Mucosa of stomach (tissue), 1 donor: ENCODE measurements around the gene KCTD15.
"Not testable (repeated sequence)": the region's sequence is repeated elsewhere in the genome, so short reads cannot be mapped to it uniquely, and the experiment has no call there.

ENCODE experiments used
- H3K27me3 ChIP-seq: one replicate; pipeline ENCODE4 v1.7.0; 2013; ENCODE audit warnings: mild to moderate bottlenecking, low read length; ENCODE audit not compliant: control insufficient read depth, insufficient read depth
- H3K36me3 ChIP-seq: one replicate; pipeline ENCODE4 v1.7.0; 2013; ENCODE audit warnings: low read length; ENCODE audit not compliant: control insufficient read depth, insufficient read depth
- H3K4me1 ChIP-seq: one replicate; pipeline ENCODE4 v1.7.0; 2013; ENCODE audit warnings: mild to moderate bottlenecking, low read length; ENCODE audit not compliant: control insufficient read depth, insufficient read depth
- H3K4me3 ChIP-seq: one replicate; pipeline ENCODE4 v1.7.0; 2013; ENCODE audit warnings: low read length
- H3K9ac ChIP-seq: one replicate; pipeline ENCODE4 v1.7.0; 2013; ENCODE audit warnings: mild to moderate bottlenecking, low read length, moderate library complexity
- H3K9me3 ChIP-seq: one replicate; pipeline ENCODE4 v1.7.0; 2013; ENCODE audit warnings: mild to moderate bottlenecking, low read length, moderate library complexity; ENCODE audit not compliant: control insufficient read depth
- donor health status: Pancreatic carcinoma.

Gene KCTD15

GRCh38 chr19:33812388-33813330 is 16.0 kb downstream of the KCTD15 start:
- no peak overlapping the region for H3K9ac ChIP-seq
- H3K9me3 ChIP-seq, result no peaks in the 10 kb centered on the region
- no peaks in the 10 kb centered on the region for H3K27me3 ChIP-seq
- peaks cover 19% of the 10 kb centered on the region for H3K4me1 ChIP-seq
- H3K4me3 ChIP-seq, result no peak overlapping the region
- no peaks in the 10 kb centered on the region for H3K36me3 ChIP-seq

GRCh38 chr19:33813391-33814101 is 16.9 kb downstream of the KCTD15 start:
- no peaks in the 10 kb centered on the region for H3K9me3 ChIP-seq
- H3K36me3 ChIP-seq, result no peaks in the 10 kb centered on the region
- peaks cover 19% of the 10 kb centered on the region for H3K4me1 ChIP-seq
- H3K4me3 ChIP-seq, result no peak overlapping the region
- H3K9ac ChIP-seq, result no peak overlapping the region
- H3K27me3 ChIP-seq, result no peaks in the 10 kb centered on the region

DNA sequence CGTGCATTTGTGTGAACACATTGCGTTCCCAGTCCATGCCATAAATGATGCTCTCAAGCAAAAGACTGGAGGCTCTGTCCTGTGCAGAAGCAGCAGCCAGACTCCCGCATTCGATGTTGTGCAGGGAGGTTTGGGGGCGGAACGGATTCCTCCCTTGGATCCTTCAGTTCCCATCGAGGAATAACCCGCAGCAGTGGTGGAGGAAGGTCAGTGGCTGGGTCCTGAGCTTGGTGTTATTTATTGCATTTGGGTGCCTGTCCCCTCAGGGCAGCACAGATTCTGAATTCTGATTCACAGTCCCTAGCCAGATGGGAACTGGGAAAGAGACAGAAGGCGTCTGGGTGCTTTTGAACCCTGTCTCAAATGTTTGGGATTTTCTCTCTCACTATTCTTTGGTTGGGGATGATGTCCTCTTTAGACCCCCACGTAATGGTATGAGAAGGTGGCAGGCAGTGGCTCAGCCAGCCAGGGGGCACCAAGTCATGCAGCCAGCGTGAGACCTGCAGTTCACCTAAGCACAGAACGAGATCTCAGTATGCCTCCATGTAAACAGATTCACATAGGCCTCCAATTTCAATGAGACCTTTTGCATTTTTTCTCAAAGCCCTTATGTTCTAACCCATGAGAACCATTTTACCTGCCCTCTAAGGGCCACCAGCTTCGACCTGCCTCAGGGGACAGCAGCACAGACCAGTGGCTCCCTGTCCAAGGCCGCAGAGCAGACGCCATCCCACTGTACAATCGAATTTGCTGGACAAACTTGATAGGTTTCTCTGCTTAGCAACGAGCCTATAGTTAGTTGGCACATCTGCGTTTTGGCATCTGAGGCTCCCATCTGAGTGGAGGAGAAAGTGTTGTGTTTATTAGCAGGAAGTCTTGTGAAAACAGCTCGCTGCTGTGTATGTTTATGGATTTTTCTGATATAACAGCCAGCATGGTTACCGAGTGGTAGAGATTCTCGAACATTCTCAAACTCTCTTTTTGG is 17.8 kb downstream of the KCTD15 start:
- peaks cover 22% of the 10 kb centered on the region for H3K4me1 ChIP-seq
- no peaks in the 10 kb centered on the region for H3K27me3 ChIP-seq
- H3K4me3 ChIP-seq, result no peak overlapping the region
- H3K9me3 ChIP-seq, result no peaks in the 10 kb centered on the region
- H3K9ac ChIP-seq, result no peak overlapping the region
- H3K36me3 ChIP-seq, result no peaks in the 10 kb centered on the region

DNA sequence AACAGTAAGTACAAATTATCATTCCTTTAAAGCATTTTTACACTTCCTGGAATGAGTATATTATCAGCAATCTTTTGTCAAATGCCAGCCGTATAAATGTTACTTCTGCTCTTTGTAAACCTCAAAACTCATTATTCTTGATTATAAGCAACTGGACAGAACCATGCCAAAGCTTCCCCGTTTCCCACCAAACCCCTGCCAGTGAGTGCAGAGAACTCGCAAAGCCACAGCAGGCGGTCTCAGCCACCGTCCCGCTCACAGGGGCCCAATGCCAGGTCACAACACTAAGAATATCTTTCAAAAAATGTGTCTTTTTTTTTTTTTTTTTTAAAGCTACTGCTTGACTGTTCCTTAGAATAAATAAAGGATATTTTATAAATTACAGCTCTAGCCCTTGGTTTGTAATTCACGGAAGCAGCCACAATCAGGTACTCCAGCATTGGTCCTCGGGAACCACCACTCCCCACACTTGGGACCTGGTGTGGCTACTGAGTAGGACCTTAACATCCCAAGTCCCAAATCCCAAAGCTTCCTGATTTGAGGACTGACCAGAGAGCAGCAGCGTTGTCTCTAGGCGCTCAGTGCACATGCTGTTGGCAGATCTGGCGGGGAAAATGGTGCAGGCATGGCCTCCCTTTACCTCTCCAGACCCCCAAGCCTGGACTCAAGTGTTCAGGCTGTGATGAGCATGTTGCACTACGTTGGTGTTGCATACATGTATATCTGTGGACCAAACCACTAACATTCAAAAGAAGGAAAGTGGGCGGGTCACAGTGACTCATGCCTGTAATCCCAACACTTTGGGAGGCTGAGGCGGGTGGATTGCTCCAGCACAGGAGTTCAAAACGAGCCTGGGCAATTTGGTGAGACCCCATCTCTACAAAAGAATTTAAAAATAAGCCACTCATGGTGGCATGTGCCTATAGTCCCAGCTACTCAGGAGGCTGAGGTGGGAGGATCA is 19.0 kb downstream of the KCTD15 start:
- Histone ChIP-seq H3K27me3 (no peaks in the 10 kb centered on the region), H3K36me3 (no peaks in the 10 kb centered on the region), H3K4me3 (no peak overlapping the region), H3K9ac (no peak overlapping the region), H3K4me1 (peaks cover 34% of the 10 kb centered on the region), H3K9me3 (no peaks in the 10 kb centered on the region)

DNA sequence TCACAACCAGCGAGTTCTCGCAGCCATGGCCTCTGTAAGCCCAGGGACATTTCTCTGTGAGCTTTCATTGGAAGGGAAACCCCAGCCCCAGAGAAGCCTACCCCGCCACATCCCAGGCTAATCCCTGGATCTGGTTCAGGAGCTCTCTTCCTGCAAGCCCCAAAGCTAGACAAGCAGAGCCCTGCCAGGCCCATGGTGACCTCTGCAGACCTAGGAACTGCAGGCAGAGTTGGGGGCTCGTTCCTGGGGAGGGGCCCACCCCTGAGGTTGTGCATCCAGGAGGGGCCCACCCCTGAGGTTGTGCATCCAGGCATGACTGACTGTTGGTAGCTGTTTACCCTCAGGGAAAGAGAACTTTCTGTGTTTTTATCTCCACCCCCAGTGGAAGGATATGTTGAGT is 21.7 kb downstream of the KCTD15 start:
- no peaks in the 10 kb centered on the region for H3K36me3 ChIP-seq
- H3K4me3 ChIP-seq, result no peak overlapping the region
- H3K9ac ChIP-seq, result no peak overlapping the region
- peaks cover 39% of the 10 kb centered on the region for H3K4me1 ChIP-seq
- H3K27me3 ChIP-seq, result peaks cover 5% of the 10 kb centered on the region
- no peaks in the 10 kb centered on the region for H3K9me3 ChIP-seq

GRCh38 chr19:33819078-33819477 is 22.4 kb downstream of the KCTD15 start:
- H3K27me3 ChIP-seq, H3K36me3 ChIP-seq, H3K9me3 ChIP-seq, H3K4me3 ChIP-seq, H3K9ac ChIP-seq: not testable (repeated sequence)
- H3K4me1 ChIP-seq, result peaks cover 39% of the 10 kb centered on the region

DNA sequence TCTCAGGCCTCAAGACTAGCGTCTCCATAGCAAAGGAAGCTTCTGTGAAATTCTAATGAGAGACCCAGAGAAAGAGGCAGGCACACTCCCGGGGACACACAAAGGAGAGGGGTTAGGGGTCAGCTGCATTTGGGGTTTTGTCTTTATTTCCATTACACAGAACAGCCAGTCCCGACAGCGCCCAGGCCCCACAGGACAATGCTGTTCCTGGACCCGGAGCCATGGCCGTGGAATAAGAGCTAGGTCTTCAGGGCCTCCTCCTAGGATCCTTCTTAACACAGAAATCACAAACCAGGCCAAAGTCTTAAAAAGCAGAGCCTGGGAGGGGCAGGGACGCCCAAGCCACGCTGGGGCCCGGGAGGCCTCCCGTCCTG is 22.8 kb downstream of the KCTD15 start:
- Histone ChIP-seq H3K27me3 (peaks cover 5% of the 10 kb centered on the region), H3K36me3 (no peaks in the 10 kb centered on the region), H3K4me3 (peak overlapping the region; percentile 12), H3K9ac (peak overlapping the region; percentile 47), H3K4me1 (peaks cover 39% of the 10 kb centered on the region), H3K9me3 (no peaks in the 10 kb centered on the region)

DNA sequence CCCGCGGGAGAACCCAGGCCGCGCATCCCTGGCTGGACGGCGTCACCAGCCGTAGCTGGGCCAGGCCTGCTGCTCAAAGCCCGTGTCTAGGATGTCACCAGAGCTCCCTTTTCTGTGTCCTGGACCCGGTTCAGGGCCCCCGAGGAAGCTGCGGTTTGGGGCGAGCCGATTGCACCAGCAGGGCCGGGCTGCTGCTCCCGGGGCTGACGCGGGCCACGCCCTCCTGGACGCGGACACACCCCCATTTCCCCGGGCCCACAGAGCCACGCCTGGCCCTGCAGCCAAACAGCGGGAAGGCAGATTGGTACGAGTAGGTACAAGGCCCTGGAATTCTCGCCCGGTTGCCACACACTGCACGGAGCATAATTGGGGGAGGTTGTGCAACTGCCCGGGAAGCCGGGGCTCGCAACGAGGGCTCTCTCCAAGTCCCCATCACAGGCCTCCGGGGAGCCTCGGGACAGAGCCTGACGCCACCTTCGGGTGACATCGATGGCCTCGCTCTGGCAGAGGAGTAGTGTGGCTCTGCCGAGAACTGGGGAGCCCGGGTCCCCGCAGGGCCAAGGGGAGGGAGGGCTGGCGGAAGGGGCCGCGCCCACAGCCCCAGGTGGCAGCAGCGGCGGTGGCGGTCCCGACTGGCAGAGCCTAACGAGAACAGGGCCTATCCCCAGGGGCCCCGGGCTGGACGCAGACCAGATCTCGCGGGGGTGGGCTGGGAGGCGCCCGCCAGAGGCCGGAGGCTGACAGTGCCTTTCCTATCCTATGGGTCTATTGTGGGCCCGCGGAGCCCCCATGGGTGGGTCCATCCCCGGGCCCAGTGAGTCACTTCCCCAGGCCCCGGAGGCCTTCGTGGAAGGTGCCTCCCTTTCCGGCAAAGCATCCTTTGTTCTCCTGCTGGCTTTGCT is 23.5 kb downstream of the KCTD15 start:
- Histone ChIP-seq H3K36me3 (no peaks in the 10 kb centered on the region), H3K9ac (peak overlapping the region; percentile 47), H3K9me3 (no peaks in the 10 kb centered on the region), H3K4me3 (peak overlapping the region; percentile 12), H3K27me3 (peaks cover 5% of the 10 kb centered on the region), H3K4me1 (peaks cover 35% of the 10 kb centered on the region)

DNA sequence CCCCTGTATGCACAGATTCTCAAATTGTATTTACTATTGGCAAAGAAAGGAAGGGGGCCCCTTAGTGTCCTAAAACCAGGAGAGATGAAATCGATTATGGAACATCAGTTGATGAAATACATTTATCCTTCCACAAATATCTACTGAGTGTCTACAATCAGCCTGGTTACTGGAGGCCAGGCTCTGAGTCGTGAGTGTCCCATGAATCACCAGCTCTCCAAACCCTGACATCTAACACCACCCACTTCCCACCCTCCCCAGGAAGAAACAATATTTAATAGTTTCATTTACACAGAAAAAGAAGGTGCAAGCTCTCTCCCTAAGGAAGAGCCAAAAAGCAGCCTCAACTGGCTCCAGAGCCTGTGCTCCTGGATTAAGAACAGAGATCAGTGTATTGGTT is 25.2 kb downstream of the KCTD15 start:
- H3K4me1 ChIP-seq, result peaks cover 24% of the 10 kb centered on the region
- no peaks in the 10 kb centered on the region for H3K9me3 ChIP-seq
- H3K9ac ChIP-seq, result no peak overlapping the region
- H3K36me3 ChIP-seq, result no peaks in the 10 kb centered on the region
- peaks cover 5% of the 10 kb centered on the region for H3K27me3 ChIP-seq
- no peak overlapping the region for H3K4me3 ChIP-seq

- peaks cover 5% of the 10 kb centered on the region for H3K27me3 ChIP-seq
- H3K9me3 ChIP-seq, result no peaks in the 10 kb centered on the region
Observed at GRCh38 chr19:33823341-33823740, 26.7 kb downstream of the KCTD15 start.

More at GRCh38 chr19:33823341-33823740, 26.7 kb downstream of the KCTD15 start:
- H3K9ac ChIP-seq, result no peak overlapping the region
- no peak overlapping the region for H3K4me3 ChIP-seq
- peaks cover 20% of the 10 kb centered on the region for H3K4me1 ChIP-seq
- H3K36me3 ChIP-seq, result no peaks in the 10 kb centered on the region
